NCI-H345 treated with DMSO at 0.1 percent for 48 hours (cell line): ENCODE measurements around the gene MARCHF3.
"Not testable (repeated sequence)": the region's sequence is repeated elsewhere in the genome, so short reads cannot be mapped to it uniquely, and the experiment has no call there.

ENCODE experiments used
- DNase-seq: peaks from one replicate; lab custom pipeline; 2025; ENCODE audit not compliant: unreplicated experiment; lab: John Stamatoyannopoulos, UW

The MARCHF3 gene

DNA sequence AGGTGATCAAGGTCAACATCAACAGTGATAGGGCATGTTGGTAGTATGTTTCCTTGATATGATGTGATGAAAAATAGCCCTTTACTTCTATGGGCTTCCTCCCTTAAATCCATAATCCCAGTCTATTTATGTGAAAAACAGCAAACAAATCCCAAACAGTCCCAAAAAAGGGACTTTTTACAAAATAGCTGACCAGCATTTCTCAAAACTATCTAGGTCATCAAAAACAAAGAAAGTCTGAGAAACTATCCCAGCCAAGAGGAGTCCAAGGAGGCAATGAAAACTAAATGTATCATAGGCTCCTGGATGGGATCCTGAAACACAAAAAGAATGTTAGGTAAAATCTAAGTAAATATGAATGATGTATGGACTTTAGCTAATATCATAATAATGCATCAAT, 71.2 kb downstream of the MARCHF3 start:
- no peak for DNase-seq

DNA sequence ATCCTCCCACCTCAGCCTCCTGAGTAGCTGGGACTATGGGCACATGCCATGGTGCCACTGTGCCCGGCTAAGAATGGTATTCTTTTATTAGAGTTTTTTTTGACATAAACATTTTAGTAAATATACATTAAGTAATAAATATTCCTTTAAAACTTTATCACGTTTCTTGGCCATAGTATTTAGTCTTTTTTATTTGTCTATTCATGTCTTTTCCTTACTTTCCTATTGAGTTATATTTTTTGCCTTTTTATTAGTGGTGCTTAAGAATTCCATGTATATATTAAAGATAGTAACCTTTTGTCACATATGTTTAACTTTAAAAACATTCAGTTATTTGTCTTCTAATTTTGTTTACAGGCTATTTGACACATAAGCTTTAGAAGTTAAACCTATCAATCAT, 73.4 kb downstream of the MARCHF3 start:
- no peak for DNase-seq

DNA sequence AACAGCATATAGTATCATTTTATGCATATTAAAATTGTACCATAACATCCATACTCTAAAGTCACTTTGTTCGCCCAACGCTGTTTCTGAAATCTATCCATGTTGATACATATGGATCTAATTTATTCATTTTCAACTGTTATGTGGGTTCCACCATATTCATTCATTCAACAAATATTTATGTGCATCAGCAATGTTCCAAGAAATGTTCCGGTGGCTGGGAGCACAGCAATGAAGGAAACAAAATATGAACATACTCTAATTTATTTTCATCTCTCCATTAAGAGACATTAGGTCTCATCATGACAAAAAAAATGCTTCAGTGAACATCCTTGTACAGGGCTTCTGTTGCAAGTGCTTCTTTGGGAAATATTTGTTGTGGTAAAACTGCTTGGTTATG, 75.4 kb downstream of the MARCHF3 start:
- no peak for DNase-seq

DNA sequence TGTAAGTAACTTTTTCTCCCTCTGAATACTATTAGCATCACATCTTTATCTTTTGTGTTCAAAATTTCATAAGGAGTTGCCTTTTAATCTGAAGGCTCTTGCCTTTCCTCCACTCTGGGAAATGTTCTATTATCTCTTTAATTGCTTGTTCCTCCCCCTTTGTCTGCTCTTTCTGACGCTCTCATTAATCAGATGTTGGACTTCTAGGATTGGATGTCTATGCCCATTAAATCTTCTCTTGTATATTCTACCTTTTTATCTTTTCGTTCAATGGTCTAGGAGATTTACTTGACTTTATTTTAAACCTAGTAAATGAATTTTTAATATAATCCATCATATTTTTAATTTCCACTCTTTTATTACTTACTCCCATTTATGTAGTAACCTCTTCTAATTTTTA, 76.7 kb downstream of the MARCHF3 start:
- no peak for DNase-seq

DNA sequence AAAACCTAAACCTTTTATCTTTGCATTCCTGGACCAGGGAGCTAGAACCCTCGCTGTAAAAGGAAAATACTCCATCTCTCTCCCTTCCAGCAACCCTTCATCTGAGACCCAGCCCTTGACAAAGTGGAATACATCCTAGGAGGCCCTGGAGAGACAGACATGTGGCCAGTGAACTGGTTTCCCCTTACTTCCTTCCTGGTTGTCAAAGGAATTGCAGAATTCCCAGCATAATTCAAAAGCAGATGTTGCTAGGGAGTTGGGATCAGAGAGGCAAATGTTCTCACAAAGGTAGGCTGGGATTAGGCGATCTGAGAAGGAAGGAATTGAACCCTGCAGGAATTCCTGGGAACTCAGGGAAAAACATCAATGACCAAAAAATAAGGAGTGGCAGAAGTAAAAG, 80.9 kb downstream of the MARCHF3 start:
- DNase-seq = no peak

DNA sequence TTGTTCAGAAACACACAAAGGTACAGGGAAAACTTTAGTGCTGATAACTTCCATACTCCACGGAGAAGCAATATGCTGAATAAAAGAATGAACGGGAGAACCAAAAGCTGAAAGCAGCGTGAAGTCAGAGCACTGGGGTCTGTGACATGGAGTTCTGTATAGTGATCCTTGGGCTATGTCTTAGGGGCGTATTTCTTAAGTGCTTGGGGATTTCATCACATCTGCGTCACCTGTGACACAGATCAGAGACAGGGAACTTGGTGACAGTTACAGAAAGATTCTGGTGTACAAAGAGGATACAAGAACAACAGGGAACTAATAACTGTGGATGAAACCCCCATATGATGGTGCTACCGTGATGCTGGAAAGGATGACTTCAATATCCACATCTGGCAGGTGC, 81.9 kb downstream of the MARCHF3 start:
- no peak for DNase-seq

DNA sequence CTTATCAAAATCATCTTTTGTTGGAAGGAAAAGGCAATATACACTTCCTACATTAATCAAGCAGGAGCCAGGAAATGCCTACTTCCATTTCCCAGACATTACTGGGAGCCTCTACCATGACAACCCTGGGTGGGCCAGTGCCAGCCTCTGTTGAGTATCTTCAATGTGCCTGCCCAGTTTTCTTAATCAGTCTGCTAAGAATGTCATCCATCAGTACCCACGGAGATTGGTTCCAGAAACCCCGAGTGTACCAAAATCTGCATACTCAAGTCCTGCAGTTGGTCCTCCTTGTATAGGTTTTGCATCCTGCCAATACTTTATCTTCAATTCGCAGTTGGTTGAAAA, 82.4 kb downstream of the MARCHF3 start:
- DNase-seq = no peak

DNA sequence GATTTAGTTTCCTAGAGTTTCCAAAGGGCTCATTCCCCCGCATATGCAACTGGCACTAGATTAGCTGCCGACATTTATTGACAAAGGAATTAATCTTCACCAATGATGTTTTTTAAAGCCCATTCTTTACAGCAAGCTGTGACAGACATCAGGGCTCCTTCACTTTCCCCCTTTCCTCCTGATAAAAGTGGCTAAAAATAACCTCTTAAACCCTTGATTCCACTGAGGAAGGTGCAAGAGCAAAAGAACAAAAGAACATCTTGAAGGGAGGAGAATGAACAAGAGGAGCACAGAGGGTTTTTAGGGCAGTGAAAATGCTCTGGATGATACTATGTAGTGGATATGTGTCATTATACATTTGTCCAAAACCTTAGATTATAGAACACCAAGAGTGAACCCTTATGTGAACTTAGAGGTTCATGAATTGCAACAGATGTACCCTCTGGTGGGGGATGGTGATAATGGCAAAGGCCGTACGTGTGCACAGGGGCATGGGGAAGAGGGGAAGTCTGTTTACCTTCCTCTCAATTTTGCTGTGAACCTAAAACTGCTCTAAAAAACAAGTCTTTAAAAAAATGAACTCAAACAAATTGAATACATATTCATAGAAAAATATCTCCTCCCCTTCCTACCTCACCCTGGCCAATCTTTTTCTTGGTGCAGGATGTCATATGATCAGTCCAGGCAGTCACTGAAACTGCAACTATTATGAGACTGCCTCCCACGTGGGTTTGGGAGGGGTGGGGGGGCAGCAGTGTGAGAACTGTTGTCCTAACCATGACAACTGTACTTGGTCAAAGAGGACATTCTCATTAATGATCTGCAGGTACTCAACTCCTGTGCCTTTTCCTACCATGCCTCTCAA, 83.0 kb downstream of the MARCHF3 start:
- DNase-seq = no peak

DNA sequence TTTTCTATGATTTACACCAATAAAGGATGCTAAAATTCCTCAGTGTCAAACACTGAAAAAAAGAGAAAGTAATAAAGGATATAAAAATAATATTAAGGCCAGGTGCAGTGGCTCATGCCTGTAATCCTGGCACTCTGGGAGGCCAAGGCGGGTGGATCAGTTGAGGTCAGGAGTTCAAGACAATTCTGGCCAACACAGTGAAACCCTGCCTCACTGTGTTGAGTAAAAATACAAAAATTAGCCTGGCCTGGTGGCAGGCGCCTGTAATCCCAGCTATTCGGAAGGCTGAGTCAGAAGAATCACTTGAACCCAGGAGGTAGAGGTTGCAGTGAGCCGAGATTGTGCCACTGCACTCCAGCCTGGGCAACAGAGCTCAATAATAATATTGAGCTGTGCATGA, 87.5 kb downstream of the MARCHF3 start:
- not testable (repeated sequence) for DNase-seq

DNA sequence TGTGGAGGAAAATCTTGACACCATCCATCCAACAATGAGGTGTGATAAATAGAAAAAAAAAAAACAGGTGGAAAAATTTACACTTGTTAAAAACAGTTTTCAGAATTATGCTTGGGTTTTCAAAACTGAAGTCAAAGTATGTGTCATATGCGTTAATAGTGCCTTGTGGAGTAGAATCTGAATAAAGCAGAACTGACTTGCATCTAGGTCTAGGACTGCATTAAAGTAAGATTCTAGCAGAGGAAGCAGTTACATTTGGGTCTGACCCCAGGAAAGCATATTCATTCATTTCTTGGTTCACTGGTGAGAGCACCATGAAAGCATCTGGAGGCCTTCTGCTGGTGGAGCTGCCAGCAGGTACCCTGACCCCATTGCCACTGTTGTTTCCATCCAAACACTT, 89.0 kb downstream of the MARCHF3 start:
- DNase-seq = no peak

DNA sequence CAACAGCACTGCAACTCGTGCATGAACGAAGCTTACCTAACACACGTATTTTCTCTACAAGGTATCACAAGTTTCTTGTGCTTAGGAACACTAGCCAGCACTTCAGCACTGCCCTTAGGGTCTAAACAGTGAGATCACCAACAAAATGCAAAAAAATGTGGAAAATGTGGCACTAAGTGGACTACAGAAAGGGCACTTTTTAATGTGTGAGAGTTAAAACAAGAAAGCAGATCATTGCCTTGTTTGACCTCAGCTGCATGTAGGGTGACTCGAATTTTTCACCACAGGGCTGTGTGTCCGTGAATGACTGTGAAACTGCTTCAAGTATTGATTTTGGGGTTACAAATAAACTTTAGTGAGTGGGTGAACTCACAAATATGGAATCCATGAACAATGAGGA, 90.5 kb downstream of the MARCHF3 start:
- DNase-seq = no peak

DNA sequence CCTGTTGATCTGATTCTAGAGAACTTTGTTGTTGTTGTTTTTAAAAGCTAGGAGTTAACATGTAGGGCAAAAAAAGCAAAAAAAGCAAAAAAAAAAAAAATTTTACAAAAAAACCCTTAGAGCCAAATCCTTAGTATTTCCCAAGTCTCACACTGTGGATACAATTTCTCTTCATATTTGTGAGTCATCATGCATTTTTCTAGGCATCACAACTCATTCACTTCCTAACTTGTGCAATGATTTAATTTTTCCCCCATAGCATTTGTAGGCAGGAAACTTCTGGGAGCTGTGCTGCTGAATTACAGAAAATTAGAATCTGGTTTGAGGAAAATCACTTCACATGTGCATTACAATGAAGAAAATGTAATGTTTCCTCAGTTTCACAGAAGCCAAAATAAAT, 91.9 kb downstream of the MARCHF3 start:
- DNase-seq = no peak

DNA sequence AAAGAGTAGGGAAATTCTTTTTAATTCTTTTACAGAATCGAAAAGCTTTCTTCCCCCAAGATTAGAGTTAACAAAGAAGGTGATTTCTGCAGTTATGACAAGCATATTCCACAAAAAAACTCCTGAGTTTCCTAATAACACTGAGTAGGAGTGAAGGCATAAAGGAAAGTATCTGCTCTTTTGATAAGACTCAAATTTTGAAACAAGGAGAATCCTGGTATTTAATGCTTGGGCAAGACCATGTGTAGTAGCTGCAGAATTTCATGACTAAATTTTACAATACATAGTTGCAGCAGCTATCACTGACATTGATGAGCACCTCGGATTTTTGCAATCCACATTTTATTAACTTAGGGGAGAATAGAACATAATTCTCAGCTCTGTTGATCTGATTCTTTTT, 92.6 kb downstream of the MARCHF3 start:
- no peak for DNase-seq

DNA sequence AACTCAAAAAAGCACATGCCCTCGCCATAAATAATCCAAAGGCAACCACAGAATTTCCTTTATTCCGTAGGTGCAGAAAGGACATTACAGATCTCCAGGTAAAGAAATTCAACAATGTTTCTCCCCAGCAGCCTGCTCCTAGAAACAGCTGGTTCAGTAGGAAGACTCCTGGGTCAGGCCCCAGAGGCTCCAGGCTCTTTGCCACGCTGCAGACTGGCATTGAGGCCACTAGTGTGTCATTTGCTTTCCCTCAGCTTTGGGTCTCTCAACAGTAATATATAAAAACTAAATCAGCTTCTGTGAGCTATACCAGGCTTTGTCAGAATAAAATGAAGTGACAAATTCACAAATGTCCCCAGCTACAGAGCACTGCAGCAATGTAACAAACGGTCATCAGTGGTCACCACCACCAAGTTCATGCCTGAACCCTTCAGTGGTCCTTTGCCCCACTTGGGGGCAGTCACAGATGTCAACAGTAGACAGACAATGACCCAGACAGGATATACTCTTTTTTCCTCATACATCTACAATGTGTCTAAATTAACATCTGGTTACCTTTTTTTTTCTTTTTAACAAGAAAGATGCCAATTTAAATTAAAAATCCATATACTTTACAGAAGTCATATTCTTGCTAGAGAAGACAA, 93.5 kb downstream of the MARCHF3 start:
- DNase-seq = no peak

DNA sequence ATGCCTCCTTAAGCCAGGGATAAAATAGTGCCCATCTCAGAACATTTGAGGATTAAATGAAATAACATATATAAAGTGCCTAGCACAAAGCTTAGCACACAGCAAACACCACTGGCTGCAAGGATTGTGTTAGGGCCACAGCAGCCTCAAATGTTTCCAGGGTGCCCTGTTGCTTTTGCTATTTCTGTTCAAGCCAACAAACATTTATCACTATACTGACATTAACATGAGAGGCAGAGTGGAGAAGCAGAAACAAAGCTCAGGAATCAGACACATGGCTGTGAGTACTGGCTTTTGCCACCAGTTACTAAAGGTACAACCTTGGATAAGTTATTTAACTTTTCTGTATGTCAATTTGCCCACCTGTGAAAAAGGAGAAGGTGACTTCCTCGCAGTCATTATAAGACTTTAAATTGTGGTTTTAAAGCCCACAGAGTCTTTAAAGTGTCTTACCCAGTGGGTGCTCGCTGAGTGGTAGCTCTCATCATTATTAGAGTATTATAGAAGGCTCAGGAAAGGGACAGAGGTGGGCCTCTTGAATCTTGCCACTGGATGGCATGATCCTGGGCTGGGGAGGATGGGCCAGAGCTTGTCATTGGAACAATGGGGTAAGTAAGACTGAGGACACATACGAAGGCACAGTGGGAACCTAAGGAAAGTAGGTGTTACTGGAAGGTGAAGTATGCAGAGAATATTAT, 98.2 kb downstream of the MARCHF3 start:
- no peak for DNase-seq

DNA sequence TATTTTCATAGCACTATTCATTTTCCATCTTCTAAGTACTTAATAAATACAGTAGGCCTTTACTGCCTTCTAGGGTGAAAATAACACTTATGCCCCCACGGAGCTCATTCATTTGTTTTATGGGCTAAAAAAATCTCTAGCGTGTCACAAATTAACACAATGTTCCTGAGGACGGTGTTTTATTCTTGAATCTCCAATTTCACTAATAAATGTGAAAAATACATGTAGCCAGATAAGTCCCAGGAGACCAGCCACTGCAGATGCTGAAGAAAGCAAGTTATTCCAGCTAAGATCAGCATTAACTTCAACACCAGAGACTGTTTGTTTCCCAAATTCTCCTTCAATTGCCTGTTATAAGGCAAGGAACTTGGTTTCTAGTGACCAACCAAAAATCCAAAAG, 102.3 kb downstream of the MARCHF3 start:
- no peak for DNase-seq

DNA sequence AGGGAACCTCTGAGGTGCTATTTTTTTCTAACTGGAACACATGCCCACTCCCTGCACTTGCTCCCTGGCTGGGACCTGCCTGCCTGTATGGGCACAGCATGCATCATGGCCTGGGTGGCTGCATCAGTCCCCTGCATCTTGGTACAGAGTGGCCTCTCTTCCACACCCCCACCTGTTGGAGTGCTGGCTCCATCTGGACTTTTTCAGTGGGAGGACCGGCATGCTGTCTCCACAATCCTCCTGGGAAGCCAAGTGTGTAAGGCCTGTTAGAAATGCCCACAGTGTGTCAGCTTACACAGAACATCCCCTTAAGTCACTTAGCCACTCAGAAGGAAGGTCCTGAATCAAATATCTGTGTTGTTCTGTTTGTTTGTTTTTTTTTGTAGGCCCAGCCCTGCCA, 102.9 kb downstream of the MARCHF3 start:
- DNase-seq = no peak

DNA sequence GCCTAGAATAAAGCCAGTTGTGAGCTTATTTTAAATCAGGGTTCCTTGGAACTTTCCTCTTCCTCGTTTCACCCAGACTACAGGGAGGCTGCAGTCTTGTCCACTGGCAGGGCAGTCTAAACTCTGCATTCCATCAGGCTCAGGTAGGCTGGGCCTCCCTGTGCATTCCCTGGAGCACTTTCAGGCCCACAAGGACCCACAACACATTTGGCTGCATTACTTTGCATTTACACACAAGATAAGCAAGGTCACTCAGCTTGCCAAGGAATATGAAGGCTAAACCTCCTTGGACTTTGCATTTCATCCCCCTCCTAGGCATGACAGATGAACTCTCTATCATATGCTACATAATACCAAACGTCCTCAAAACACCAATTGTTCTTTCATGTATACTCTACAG, 104.2 kb downstream of the MARCHF3 start:
- no peak for DNase-seq

DNA sequence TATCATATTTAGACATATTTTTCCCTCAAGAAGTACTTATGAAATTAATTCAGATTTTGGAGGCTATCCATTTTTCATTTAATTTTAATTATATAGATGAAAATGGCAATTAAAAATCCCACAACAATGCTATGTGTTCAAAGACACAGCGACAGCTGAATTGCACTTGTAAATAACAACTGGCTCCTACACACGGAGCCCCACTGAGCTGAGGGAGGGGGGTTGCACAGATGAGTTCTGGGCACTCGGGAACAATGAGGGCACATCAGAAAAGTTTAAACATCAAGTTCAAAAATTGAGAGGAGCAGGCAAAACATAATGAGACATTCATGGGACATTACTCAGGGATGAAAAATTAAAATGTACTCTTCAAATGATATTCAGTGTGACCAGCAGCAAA, 104.9 kb downstream of the MARCHF3 start:
- no peak for DNase-seq

DNA sequence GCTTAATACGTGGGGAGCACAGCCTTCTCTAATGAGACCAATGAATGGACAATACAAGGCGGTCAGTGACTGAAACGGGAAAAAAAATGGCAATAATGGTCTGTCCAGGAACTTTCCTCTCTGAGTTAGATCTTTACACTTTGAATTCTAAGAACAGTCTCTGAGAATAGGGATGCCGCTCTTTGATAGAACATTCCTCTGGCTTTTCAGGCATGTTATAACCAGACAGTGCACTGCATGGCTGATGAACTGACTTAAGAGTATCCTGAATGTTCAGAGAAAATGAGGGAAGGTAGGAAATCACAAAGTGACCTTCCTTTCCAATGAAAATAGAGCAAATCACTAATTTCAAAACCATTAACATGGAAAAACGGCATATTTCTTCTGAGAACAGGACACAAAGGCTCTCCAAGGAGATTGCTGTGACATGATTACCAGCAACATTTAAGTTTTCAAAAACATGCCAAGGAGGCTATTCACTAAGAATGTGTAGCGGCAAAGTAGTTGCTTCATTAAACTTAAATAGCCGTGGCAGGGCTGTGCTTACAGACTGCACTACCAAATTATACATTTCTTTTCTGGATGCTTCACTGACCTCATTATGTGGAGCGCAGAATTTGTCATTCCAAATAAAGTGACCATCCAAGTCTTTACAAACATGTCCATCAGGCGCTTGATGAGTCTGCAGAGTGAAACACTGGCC, 105.9 kb downstream of the MARCHF3 start:
- no peak for DNase-seq

DNA sequence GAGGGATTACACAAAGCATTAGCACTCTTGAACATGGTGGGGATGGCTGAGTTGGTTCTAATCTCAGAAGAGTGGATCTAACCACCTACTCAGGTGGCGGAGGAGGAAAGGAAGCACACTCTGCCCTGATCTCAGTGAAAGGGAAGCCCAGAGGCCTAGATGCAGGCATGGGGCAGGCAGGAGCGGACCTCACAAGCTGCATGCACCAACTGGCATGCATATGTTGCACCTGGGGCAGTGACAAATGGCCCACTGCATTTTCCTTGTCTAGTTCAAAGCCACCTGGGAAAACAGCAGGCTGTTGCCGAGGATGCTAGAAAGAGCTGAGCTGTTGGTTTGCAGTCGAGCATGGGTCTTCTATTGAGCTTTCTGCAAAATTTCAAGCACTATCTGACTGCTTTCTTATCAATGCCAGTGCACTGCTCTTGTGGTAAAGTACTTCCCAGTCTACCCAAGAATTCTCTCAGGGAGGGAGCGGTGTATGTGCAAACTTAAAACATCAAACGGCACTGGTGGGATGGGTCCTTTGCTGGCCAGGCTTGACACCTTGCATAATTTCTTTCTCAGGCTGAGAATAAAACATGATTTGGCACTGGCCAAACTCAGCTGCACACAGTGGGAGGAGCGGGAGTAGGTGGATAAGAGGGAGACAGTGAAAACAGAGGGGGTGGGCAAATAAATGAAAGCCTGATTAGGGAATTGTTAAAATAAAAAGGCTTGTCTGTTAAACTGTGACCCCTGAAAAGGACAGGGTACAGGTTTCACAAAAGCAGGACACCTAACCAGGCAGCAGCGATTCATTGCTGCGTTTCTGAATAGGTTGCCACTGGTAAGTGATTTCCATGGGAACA, 108.9 kb downstream of the MARCHF3 start:
- DNase-seq = no peak
